GM20431 (cell line): ENCODE data around the gene FBXO15.

Experiments used
- in situ Hi-C: fragments of 300-500 bp; cut with MseI, MboI; formaldehyde crosslinking; loops from one replicate; pipeline ENCODE4 v1.15.0; 2020; ENCODE audit warnings: low sequenced_read_pairs; ENCODE audit not compliant: unreplicated experiment

The FBXO15 gene

DNA sequence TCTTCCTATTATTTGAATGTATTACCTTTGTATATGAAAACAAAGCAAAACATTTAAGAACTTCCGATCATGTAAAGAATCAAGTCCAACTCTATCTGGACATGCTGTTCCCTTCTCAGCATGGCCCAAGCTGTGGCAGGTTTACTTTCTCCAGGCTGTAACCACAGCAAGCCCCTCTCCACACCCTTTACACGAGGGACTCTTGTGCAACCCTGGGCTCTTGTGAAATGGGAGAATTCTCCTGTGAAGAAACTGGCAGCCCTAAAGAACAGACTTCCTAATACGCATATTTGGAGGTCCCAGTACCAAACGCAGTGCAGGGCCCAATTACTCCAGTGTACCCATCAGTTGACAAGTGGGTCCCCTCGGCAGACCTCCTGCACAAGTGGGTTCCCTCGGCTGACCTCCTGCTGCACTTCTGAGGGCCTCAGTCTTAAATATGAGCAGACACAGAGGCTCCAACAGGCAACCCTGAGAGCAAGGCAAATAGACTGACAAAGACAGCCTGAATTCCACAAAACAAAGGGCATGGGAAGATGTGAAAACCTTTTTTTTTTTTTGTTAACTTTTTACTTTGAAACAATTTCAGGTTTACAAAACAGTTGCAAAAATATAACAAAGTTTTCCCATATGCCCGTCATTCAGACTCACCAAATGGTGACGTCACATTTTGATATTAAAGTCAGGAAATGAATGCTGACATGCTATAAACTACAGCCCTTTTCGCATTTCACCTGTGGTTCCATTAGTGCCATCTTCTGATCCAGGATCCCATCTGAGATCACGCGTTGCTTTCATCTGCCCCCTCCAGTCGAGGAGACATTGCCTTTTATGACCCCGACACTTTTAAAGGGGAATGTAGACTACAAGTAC is 78.2 kb downstream of the FBXO15 start:
- in situ Hi-C loops = no loop called here

DNA sequence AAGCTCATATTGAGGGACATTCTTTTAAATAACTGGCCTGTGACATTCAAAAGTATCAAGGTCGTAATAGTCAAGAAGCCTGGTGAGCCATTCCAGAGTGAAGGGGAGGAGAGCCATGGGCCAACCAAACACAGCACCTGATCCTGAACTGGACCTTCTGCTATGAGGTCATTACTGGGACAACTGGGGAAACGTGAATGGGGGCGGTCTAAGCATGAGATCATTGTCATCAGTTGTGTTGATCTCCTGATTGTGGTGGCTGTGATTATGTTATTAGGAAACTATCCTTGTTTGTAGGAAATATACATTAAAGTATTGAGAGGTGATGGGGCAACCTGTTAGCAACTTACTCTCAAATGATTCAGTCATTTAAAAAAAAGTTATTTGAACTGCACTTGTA is 79.3 kb downstream of the FBXO15 start:
- in situ Hi-C loops = no loop called here

DNA sequence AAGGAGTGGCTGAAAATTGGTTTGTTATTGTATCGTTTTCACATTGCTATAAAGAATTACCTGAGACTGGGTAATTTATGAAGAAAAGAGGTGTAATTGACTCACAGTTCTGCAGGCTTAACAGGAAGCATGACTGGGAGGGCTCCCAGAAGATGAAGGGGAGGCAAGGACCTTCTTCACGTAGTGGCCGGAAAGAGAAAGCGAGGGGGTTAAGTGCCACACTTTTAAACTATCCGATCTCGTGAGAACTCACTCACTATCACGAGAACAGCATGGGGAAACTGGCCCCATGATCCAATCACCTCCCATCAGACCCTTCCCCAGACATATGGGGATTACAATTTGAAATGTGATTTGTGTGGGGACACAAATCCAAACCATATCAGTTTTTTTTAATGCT is 81.6 kb downstream of the FBXO15 start:
- in situ Hi-C loops = no loop called here

DNA sequence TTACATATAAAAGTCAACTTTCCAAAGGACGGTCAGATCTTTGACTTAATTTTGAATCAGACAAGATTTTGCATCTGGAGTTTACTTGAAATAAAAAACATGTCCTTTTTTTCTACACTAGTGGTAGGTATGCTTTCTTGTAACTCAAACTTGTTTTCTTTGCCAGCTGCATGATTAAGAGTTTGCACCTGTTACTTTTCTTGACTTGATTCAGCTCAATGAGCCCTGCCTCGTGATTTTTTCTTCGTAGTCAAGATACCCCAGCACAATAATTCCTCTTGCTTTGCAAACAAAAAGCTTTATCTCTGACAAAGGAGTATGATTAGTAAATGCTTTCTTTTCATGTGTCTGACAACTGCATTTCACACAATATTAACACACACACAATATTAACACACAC is 82.3 kb downstream of the FBXO15 start:
- in situ Hi-C loops = no loop called here

DNA sequence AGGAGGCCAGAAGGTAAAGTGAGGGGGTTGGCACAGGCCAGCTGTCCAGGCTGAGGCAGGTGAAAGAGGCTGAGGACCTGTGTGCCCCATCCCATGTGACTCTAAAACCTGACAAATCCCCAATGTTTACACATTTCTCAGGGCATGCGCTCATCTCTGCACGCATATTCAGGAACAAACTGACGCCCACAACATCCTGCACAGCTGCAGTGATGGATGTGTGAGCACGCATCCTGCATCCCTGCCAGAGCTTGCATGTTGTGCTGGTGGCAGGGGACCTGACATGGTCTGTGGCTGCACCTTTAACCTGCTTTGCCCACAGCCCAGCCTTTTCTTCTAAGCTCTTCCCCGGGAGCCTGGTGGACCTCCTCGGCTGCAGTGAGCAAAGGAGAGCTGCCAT is 83.1 kb downstream of the FBXO15 start:
- in situ Hi-C loops = no loop called here

DNA sequence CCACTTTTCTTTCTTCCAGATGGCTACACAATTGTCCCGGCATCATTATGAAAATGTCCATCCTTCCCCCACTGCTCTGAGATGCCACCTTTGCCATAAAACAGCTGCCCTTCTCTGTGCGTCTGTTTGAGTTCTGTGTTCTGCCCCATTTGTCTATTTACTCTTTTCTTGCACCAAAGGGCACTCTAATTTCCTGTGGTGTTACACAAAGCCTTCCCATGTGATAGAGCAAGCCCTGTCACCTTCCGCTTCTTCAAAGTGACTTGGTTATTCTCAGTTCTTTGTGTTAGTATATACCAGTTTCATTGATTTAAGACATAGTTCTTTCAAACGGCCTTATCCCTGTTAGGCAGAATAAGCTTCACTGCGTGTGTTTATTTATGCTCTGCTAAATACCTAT is 84.1 kb downstream of the FBXO15 start:
- in situ Hi-C loops = no loop called here

DNA sequence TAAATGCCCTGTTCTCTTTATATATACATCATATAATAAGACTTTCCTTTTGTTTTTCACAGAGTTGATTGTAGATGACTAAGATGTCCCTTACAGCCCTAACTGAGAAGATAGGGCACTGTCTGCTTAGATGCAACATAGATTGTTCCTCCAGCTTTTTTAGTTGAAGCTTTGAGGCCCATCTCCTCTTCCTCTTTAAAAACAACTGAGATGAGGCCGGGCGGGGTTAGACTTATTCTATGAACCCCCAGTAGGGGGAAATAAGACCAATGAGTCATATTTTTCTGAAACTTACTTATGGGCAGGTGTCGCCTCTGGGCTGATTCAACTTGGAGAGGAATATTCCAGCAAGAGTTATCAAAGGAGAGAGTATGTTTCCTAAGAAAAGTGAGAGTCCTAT is 84.6 kb downstream of the FBXO15 start:
- in situ Hi-C loops = no loop called here

DNA sequence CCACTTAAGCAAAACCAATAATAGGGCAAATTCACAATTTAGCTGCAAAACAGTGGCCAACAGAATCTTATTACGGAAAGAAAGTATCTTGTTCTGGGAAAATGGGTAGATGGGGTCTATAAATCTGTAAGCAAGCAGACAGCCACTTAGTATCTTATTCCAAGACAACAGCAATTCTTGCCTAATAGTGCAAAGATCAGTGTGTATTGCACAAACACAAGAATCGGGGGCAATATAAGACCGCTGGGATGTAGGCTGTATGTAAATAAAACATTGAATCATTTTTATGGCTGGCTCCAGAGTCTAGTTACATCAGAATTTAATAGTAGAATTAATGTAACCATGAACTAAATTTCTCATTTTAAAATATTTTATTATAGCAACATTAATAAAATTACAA is 85.6 kb downstream of the FBXO15 start:
- in situ Hi-C loops = no loop called here

DNA sequence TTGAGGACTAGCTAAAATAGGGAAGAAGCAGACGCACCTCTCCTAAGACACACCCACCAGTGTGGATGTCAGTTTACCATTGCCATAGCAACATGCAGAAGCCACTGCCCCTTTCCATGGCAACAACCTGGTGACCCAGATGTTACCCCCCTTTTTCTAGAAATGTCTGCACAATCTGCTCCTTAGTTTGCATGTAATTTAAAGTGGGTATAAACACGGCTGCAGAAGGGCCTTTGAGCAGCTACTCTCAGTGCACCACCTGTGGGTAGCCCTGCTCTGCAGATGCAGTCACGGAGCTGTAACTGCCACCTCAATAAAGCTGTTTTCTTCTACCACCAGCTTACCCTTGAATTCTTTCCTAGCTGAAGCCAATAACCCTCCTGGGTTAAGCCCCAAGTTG is 87.1 kb downstream of the FBXO15 start:
- in situ Hi-C loops = no loop called here

DNA sequence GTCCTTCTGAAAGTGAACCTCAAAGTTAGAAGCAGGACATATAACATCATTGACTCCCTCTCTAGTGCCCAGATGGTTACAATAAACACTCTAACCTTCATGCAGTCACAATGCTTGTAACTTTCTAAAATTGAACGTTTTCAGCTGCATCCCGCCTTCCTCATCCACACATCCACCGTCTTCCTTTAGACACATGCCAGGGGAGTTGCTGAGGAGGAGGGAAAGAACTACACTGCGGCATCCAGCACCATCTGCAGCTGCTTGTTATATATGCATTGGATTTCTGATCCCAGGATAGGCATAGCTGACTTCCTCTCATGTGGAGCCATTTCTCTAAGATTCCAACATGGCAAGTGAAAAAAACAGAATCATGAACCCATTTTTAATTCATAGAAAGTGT is 96.8 kb downstream of the FBXO15 start:
- in situ Hi-C loops = no loop called here

DNA sequence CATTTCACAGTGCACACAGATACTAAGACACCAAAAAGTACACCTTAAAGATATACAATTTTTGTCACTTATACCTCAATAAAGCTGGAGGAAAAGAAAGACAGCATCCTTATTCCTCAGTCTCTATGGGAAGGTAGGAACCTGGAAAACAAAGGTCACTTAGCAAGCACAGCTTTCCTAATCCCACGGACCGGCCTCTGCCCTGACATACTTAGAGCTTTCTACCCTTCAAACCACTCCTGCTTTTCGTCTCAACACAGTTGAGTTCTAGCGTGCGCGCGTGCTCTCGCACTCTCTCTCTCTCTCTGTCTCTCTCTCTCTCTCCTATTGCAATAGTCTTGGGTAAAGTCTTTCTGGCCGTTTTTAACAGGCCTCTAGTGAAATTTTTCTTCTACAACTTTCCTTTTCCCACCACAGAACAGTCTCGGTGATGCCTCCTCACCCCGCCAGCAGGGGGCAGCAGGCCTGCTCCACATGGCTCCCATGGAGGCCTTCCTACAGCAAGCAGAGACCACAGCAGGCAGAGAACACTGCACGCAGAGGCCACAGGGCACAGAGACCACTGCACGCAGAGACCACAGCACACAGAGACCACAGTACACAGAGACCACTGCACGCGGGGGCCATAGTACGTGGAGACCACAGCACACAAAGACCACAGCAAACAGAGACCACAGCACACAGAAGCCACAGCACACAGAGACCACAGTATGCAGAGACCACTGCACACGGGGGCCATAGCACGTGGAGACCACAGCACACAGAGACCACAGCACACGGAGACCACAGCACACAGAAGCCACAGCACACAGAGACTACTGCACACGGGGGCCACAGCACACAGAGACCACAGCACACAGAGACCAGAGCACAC is 106.9 kb downstream of the FBXO15 start:
- in situ Hi-C loops = no loop called here

DNA sequence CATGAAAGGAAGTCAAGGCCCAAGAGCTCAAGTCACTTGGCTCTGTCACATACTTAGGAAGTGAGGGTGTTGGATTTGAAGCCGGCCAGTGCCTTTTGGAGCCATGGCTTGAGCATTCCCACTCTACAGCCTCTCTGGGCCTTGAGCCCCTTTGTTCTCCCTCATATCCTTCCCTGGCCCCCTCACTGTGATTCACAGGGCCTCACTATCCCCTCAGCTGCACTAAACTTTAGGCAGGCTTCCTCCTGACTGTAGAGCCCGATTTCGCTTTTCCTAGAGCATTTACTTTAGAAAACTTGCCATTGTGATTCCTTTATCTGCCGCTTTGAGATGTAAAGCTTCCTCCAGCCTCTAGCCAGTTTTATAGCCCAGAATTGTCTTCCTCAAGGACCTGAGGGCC is 107.6 kb downstream of the FBXO15 start:
- in situ Hi-C loops = no loop called here

DNA sequence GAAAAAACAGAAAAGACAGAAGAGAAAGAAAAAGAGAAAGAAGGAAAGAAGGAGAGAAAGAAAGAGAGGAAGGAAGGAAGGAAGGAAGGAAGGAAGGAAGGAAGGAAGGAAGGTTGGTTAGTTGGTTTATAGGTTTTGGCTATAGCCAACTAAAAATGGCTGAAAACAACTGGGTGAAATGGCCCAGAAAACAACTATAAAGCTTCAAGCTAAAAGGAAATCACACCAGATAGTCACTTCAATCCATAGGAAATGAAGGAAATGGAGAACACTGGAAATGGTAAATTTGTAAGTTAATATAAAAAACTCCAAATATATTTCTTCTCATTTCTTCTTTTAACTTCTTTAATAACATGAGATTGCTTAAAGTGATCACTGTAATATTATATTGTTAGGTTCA is 118.5 kb downstream of the FBXO15 start:
- in situ Hi-C loops = no loop called here
